Gastrocnemius medialis (tissue), 4 donors: Measurements from ENCODE around the gene PIAS3.

Experiments
- CTCF ChIP-seq, 5 experiments: fragments of 450-650 bp in 3 of 5; fragments of 200-600 bp in 2 of 5; sonication (generic) in 2 of 5; IDR thresholded peaks in 4 of 5; conservative IDR thresholded peaks in 1 of 5; 1 replicate in 4 of 5; 2 replicates in 1 of 5; pipeline ENCODE4 v1.5.1; 2016 to 2019; ENCODE audit warnings: antibody characterized with exemption in 5 of 5, mild to moderate bottlenecking in 3 of 5, moderate library complexity in 3 of 5
- POLR2A ChIP-seq, 2 donors: fragments of 450-650 bp; IDR thresholded peaks; one replicate each; pipeline ENCODE4 v1.6.1; 2017; ENCODE audit warnings: antibody characterized with exemption in 2 of 2, mild to moderate bottlenecking in 2 of 2, moderate library complexity in 2 of 2

GRCh38 chr1:145806408-145806807, 52.5 kb downstream of the PIAS3 start:
- TF ChIP-seq CTCF (IDR thresholded peaks at IDR 0.05 in 4 of 5, conservative IDR thresholded peaks at IDR 0.05 in 1 of 5): no peak
- TF ChIP-seq POLR2A (IDR thresholded peaks at IDR 0.05): no peak
